ENCODE data around the gene G6PC3.

DNA sequence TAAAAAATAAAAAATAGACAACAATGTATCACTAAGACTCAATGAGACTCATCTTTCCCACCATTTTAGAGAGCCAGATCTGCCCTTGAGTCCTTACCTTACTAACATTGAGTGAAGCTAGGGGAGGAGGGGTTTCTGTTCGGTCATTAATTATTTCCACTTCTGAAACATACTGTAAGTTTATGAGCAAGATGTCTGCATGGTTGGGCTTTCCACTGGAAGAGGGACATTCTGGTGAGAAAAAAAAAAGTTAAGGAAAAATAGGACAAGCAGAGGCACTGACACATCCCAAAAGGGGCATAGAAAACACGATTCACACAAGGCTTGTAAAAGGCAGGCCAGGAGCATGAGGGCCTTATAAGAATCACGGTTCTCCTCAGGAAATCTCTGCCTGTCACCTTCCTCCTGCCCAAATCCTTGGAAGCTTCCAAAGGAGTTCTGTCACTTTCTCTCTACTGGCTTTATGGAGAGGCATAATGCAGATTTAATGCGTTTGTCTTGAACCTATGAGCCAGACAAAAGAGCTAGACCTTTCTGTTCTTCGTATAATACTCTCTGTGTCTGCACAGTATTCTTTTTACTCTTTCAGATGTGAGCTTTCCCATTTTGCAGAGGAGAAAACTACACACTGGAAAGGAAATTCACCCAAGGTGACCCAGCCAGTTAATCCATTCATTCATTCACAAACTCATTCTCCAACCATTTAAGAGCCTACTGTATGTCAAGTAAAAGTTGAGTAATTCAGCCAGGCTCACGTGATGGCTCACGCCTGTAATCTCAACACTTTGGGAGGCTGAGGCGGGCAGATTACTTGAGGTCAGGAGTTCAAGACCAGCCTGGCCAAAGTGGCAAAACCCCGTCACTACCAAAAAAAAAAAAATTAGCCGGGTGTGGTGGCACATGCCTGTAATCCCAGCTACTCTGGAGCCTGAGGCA lies 6.6 kb upstream of the G6PC3 start:
- TF ChIP-seq EZH2phosphoT487 (IDR thresholded peaks at IDR 0.05; ENCODE audit: low read depth, severe bottlenecking, unreplicated experiment), result no peak
- TF ChIP-seq, protein P1, sequence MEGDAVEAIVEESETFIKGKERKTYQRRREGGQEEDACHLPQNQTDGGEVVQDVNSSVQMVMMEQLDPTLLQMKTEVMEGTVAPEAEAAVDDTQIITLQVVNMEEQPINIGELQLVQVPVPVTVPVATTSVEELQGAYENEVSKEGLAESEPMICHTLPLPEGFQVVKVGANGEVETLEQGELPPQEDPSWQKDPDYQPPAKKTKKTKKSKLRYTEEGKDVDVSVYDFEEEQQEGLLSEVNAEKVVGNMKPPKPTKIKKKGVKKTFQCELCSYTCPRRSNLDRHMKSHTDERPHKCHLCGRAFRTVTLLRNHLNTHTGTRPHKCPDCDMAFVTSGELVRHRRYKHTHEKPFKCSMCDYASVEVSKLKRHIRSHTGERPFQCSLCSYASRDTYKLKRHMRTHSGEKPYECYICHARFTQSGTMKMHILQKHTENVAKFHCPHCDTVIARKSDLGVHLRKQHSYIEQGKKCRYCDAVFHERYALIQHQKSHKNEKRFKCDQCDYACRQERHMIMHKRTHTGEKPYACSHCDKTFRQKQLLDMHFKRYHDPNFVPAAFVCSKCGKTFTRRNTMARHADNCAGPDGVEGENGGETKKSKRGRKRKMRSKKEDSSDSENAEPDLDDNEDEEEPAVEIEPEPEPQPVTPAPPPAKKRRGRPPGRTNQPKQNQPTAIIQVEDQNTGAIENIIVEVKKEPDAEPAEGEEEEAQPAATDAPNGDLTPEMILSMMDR (IDR thresholded peaks at IDR 0.05; ENCODE audit: poor library complexity), result no peak
- no peak for TF ChIP-seq EZH2 (IDR thresholded peaks at IDR 0.05; ENCODE audit: borderline replicate concordance)

All from hepatocyte (in vitro differentiated cells).